ENCODE measurements around the gene MFSD12.

MFSD12 gene

DNA sequence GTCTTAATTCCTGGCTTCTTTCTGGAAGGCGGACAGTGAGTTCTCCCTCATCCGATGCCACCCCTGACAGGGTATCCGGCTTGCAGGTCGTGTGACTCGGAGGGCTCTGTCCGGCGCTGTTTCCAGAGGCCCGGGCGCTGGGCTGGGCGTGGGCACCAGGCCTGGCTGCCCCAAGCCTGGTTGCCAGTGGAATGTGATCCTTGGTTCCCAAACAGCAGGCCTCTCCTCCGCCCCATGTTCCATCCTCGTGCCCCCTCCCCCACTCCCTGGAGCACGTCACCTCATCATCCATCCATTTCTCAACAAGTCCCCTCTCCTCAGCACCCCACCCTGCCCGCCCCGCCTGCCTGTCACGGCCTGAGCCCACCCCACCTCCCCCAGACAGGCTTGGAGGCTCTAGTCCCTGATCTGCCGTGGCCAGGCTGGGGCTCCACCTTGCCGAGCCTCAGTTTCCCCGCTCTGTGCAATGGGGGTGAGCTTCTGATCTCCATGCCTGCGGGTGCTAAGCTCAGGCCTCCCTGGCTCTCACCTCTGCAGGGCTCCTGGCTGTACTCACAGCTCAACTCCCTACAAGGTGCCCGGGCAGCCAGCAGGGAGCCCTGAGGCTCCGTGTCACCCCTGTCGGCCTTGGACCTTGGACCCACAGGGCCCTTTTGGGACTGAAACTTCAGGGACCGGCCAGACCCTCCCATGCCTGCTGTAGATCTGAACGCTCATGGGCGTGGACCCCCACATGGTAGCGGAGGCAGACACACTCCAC lies 47.0 kb upstream of the MFSD12 start:
- H3K4me3 ChIP-seq (ENCODE audit: low read depth, low read length), result no peak overlapping the region
- TF ChIP-seq CTCF (IDR thresholded peaks at IDR 0.05; ENCODE audit: low read depth, low read length, missing control alignments), result no peak
- in situ Hi-C loops (cut with HindIII; ENCODE audit: low sequenced_read_pairs), result no loop called here
- DNase-seq (ENCODE audit: low read depth), result no peak

DNA sequence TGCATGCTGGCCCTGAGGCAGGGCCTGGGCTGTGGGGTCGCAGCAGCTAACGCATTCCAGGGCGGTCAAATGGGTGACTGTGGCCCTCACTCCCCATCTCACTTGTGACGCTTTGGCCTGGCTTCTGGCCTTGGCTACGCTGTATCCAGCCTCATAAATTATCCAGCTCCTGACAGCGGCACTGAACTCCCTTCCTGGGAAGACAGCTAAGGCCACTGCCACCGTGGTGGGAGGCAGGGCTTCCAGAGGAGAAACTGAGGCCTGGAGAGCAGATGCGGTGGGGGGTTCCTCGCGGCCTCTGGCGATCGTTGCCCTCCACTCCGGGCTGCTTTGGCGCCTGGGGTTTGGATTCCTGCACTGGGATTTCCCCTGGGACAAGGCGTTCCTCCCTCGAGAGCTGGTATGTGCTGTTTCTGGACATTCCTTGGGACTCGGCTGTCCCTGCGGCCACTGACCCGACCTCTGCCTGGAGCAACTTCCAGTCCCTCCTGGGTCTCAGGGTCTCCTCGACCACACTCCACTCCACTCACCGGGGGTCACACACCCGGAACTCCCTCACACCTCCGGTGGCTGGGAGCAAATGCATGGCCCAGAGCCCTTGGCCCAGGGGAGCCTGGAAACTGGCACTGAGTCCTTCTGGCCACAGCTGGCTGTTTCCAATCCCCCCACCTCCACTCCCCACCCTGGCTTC lies 45.9 kb upstream of the MFSD12 start:
- no peak overlapping the region for H3K4me3 ChIP-seq (ENCODE audit: low read depth, low read length)
- no peak for TF ChIP-seq CTCF (IDR thresholded peaks at IDR 0.05; ENCODE audit: low read depth, low read length, missing control alignments)
- no peak for DNase-seq (ENCODE audit: low read depth)
- in situ Hi-C loops (cut with HindIII; ENCODE audit: low sequenced_read_pairs), result no loop called here

DNA sequence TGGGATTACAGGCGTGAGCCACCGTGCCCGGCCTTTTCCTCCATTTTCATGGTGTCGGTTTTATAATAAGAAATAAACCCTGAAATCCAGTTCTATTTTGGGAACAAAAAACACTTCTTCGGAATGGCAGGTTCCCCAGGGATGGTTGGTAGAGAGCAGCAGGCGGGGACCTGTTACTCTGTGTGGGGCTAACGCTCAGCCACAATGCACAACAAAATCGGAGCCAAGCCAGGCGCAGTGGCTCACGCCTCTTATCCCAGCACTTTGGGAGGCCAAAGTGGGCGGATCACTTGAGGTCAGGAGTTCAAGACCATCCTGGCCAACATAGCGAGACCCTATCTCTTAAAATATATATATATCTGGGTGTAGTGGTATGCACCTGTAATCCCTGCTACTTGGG lies 43.6 kb upstream of the MFSD12 start:
- in situ Hi-C loops (cut with HindIII; ENCODE audit: low sequenced_read_pairs), result no loop called here
- no peak for TF ChIP-seq CTCF (IDR thresholded peaks at IDR 0.05; ENCODE audit: low read depth, low read length, missing control alignments)
- no peak overlapping the region for H3K4me3 ChIP-seq (ENCODE audit: low read depth, low read length)
- no peak for DNase-seq (ENCODE audit: low read depth)

- in situ Hi-C loops (cut with HindIII; ENCODE audit: low sequenced_read_pairs), result no loop called here
- no peak for DNase-seq (ENCODE audit: low read depth)
- peak; percentile 32 for TF ChIP-seq CTCF (IDR thresholded peaks at IDR 0.05; ENCODE audit: low read depth, low read length, missing control alignments)
- H3K4me3 ChIP-seq (ENCODE audit: low read depth, low read length), result no peak overlapping the region
Observed at GRCh38 chr19:3599776-3600187, 42.4 kb upstream of the MFSD12 start.

- in situ Hi-C loops (cut with HindIII; ENCODE audit: low sequenced_read_pairs), result no loop called here
- no peak overlapping the region for H3K4me3 ChIP-seq (ENCODE audit: low read depth, low read length)
- TF ChIP-seq CTCF (IDR thresholded peaks at IDR 0.05; ENCODE audit: low read depth, low read length, missing control alignments), result no peak
Observed at GRCh38 chr19:3595521-3596061, 38.2 kb upstream of the MFSD12 start.

DNA sequence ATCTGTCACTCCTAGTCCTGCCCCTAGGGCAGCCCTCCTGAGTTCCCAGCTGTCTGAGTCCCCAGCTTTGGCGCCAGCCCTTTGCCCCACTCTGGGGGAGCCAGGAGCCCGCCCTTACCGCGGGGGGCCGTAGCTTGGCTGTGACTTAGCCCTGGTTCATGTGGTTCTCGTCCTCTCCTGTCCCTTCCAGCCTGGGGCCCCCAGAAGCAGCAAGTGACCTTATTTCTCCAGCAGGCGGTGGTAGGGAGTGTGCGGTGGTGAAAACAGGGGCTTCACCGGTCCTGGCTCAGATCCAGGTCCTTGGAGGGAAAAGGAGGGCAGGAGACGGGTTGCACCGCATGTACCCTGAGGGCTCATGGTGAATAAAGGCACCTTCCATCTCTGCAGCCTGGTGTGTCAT lies 35.8 kb upstream of the MFSD12 start:
- in situ Hi-C loops (cut with HindIII; ENCODE audit: low sequenced_read_pairs), result no loop called here
- no peak overlapping the region for H3K4me3 ChIP-seq (ENCODE audit: low read depth, low read length)
- no peak for DNase-seq (ENCODE audit: low read depth)
- TF ChIP-seq CTCF (IDR thresholded peaks at IDR 0.05; ENCODE audit: low read depth, low read length, missing control alignments), result peak; percentile 18

More at GRCh38 chr19:3595521-3596061, 38.2 kb upstream of the MFSD12 start:
- no peak for DNase-seq (ENCODE audit: low read depth)

Data from astrocyte of the cerebellum (primary cell).